K562 (cell line): ENCODE measurements around the gene IRF2BP2. TPM values are rescaled to one million over a fixed set of nuclear protein-coding genes. Genes with fewer than 3 reads are reported as not detected.
A peak's percentile ranks its signal among the peaks of the same experiment; 100 is the strongest.

Experiments
- ATAC-seq: fragments of 200-7000 bp; cut with Tn5 transposase; 3 replicates; pipeline ENCODE4 v1.9.1; 2020; ENCODE audit warnings: moderate library complexity
- BruUV-seq: library from RNA; stranded (reverse); fragments of 400-500 nt; replicated peaks from 2 replicates; lab custom pipeline; 2021; lab: Mats Ljungman, UMichigan
- CTCF ChIA-PET: fragments of 300-600 bp; formaldehyde crosslinking; extraction: SDS; loops from one replicate; lab custom pipeline; 2021; ENCODE audit warnings: low intra/inter-chr PET ratio; lab: Yijun Ruan, JAX
- POLR2A ChIA-PET: fragments of 300-600, 350-650 bp; sonication (Branson Sonifier 250); formaldehyde crosslinking; extraction: SDS; loops from one replicate; lab custom pipeline; 2021; ENCODE audit warnings: antibody characterized with exemption, inconsistent platforms; lab: Yijun Ruan, JAX
- DNase-seq, 4 experiments: peaks; one replicate each; pipeline versions ENCODE4 v3.0.0 to v3.0.0-alpha.2; 2011 to 2018; ENCODE audit warnings: low spot score in 3 of 4, mixed read lengths in 3 of 4; ENCODE audit errors: extremely low read depth in 1 of 4
- FAIRE-seq: peaks from 2 replicates; lab custom pipeline; 2011; peaks lifted over from hg19 to GRCh38; lab: Jason Lieb, UNC
- H2AFZ ChIP-seq: 2 replicates; pipeline ENCODE4 v1.6.0; 2011; ENCODE audit warnings: low read depth, low read length, control low read depth, inconsistent platforms
- H3K27ac ChIP-seq: fragments of 200-600 bp; 3 replicates; pipeline ENCODE4 v1.8.0; 2011; ENCODE audit warnings: low read depth, mild to moderate bottlenecking, control low read depth, inconsistent platforms, low read length, moderate library complexity, mixed read lengths; ENCODE audit errors: extremely low read depth
- H3K27me3 ChIP-seq, 2 experiments: fragments of 300-600 bp in 1 of 2; 2 replicates in 1 of 2; 3 replicates in 1 of 2; pipeline versions ENCODE4 v1.6.0 to v1.8.0; 2011; ENCODE audit warnings: inconsistent platforms in 2 of 2, low read length in 2 of 2, mild to moderate bottlenecking in 1 of 2, mixed read lengths in 1 of 2, moderate library complexity in 1 of 2; ENCODE audit not compliant: control insufficient read depth in 2 of 2, insufficient read depth in 2 of 2
- H3K36me3 ChIP-seq: fragments of 300-600 bp; 3 replicates; pipeline ENCODE4 v1.8.0; 2011; ENCODE audit warnings: mild to moderate bottlenecking, low read length, inconsistent platforms; ENCODE audit not compliant: control insufficient read depth, insufficient read depth
- H3K4me1 ChIP-seq, 2 experiments: fragments of 200-600 bp in 1 of 2; replicated peaks in 1 of 2; 2 replicates in 1 of 2; 3 replicates in 1 of 2; pipeline versions ENCODE4 v1.5.1 to v1.8.0; 2011; ENCODE audit warnings: inconsistent platforms in 2 of 2, low read length in 2 of 2, mild to moderate bottlenecking in 1 of 2, mixed read lengths in 1 of 2, moderate library complexity in 1 of 2; ENCODE audit not compliant: control insufficient read depth in 2 of 2, insufficient read depth in 2 of 2
- H3K4me2 ChIP-seq: 2 replicates; pipeline ENCODE4 v1.6.1; 2011; ENCODE audit warnings: low read length, control low read depth, inconsistent platforms, mixed read lengths; ENCODE audit not compliant: insufficient read depth
- H3K4me3 ChIP-seq: fragments of 200-600 bp; sonication (generic), shearing (Covaris generic); 2 replicates; pipeline ENCODE4 v1.5.1; 2016; ENCODE audit warnings: control low read depth, inconsistent platforms
- H3K79me2 ChIP-seq: fragments of 200-600 bp; 3 replicates; pipeline ENCODE4 v1.8.0; 2011; ENCODE audit warnings: low read length, inconsistent platforms; ENCODE audit not compliant: control insufficient read depth, insufficient read depth
- H3K9ac ChIP-seq, 2 experiments: 2 replicates each; pipeline versions ENCODE4 v1.6.0 to v1.6.1; 2011; ENCODE audit warnings: low read depth in 2 of 2, low read length in 2 of 2, control low read depth in 1 of 2, inconsistent platforms in 1 of 2, mild to moderate bottlenecking in 1 of 2, mixed read lengths in 1 of 2; ENCODE audit not compliant: insufficient read depth in 1 of 2
- H3K9me1 ChIP-seq: one replicate; pipeline ENCODE4 v1.6.0; 2011; ENCODE audit warnings: inconsistent platforms, mild to moderate bottlenecking, low read length, moderate library complexity; ENCODE audit not compliant: control insufficient read depth, insufficient read depth
- H3K9me3 ChIP-seq: replicated peaks from 2 replicates; pipeline ENCODE4 v1.5.1; 2011; ENCODE audit warnings: low read depth, low read length, inconsistent platforms; ENCODE audit not compliant: control insufficient read depth, insufficient read depth
- H4K20me1 ChIP-seq: replicated peaks from 2 replicates; pipeline ENCODE4 v1.6.1; 2011; ENCODE audit warnings: low read length, inconsistent platforms, mixed read lengths; ENCODE audit not compliant: control insufficient read depth, insufficient read depth
- CHCHD3 ChIP-seq: fragments of 250-450 bp; sonication (Bioruptor Pico); IDR thresholded peaks from 2 replicates; pipeline ENCODE4 v2.1.2; 2022; ENCODE audit warnings: mild to moderate bottlenecking
- CREB1 ChIP-seq, 2 experiments: sonication (generic) in 1 of 2; formaldehyde crosslinking in 1 of 2; IDR thresholded peaks; 2 replicates each; pipeline versions ENCODE4 v1.6.1 to v1.8.0; 2012 to 2022; ENCODE audit warnings: inconsistent platforms in 1 of 2, mild to moderate bottlenecking in 1 of 2, missing genetic modification reagents in 1 of 2, moderate library complexity in 1 of 2
- EGR1 ChIP-seq: fragments of 450-650 bp; conservative IDR thresholded peaks from 2 replicates; pipeline ENCODE4 v1.6.1; 2017; ENCODE audit warnings: mild to moderate bottlenecking
- EP400 ChIP-seq: fragments of 450-650 bp; IDR thresholded peaks from 2 replicates; pipeline ENCODE4 v1.6.1; 2017; ENCODE audit warnings: antibody characterized with exemption, mild to moderate bottlenecking, moderate library complexity
- GATA2 ChIP-seq: sonication (generic); formaldehyde crosslinking; IDR thresholded peaks from 2 replicates; pipeline ENCODE4 v1.4.0; 2020; ENCODE audit warnings: mild to moderate bottlenecking, missing genetic modification reagents
- HNRNPUL1 ChIP-seq: fragments of 200-400 bp; formaldehyde crosslinking; IDR thresholded peaks from 2 replicates; pipeline ENCODE4 v1.6.1; 2017; ENCODE audit warnings: low read length
- MAZ ChIP-seq, 2 experiments: fragments of 450-650 bp in 1 of 2; sonication (generic) in 1 of 2; formaldehyde crosslinking; IDR thresholded peaks in 1 of 2; conservative IDR thresholded peaks in 1 of 2; 2 replicates each; pipeline versions ENCODE4 v1.4.0 to v1.5.0; 2020; ENCODE audit warnings: mild to moderate bottlenecking in 1 of 2, missing genetic modification reagents in 1 of 2
- MBD2 ChIP-seq: sonication (generic); IDR thresholded peaks from 2 replicates; pipeline ENCODE4 v1.6.1; 2016; ENCODE audit warnings: low read depth, borderline replicate concordance
- MTA3 ChIP-seq: fragments of 450-650 bp; formaldehyde crosslinking; IDR thresholded peaks from 2 replicates; pipeline ENCODE4 v1.6.1; 2017; ENCODE audit warnings: mild to moderate bottlenecking, borderline replicate concordance
- PPARD ChIP-seq: fragments of 250-450 bp; sonication (Bioruptor Pico); IDR thresholded peaks from 2 replicates; pipeline ENCODE4 v1.8.0; 2022; ENCODE audit warnings: inconsistent platforms, mild to moderate bottlenecking, moderate library complexity
- RBM25 ChIP-seq: fragments of 200-400 bp; formaldehyde crosslinking; IDR thresholded peaks from 2 replicates; pipeline ENCODE4 v1.6.1; 2018; ENCODE audit warnings: low read length, low read depth, moderate library complexity; ENCODE audit not compliant: severe bottlenecking
- RCOR1 ChIP-seq, 2 experiments: IDR thresholded peaks; 2 replicates each; pipeline ENCODE4 v1.6.1; 2012; ENCODE audit warnings: low read depth in 2 of 2, low read length in 2 of 2, borderline replicate concordance in 1 of 2, improper control_type of control experiment in 1 of 2
- SMAD4 ChIP-seq: fragments of 250-450 bp; sonication (Bioruptor Pico); conservative IDR thresholded peaks from 2 replicates; pipeline ENCODE4 v1.8.0; 2021; ENCODE audit warnings: inconsistent platforms, mild to moderate bottlenecking, moderate library complexity
- STAT5A ChIP-seq: IDR thresholded peaks from 2 replicates; pipeline ENCODE4 v1.6.1; 2012; ENCODE audit warnings: low read length, inconsistent platforms, borderline replicate concordance
- TAF1 ChIP-seq: IDR thresholded peaks from 2 replicates; pipeline ENCODE4 v1.6.1; 2011; ENCODE audit warnings: mild to moderate bottlenecking, low read length, moderate library complexity; ENCODE audit not compliant: insufficient read depth, control insufficient read depth, severe bottlenecking; ENCODE audit errors: extremely low read depth
- TAF7 ChIP-seq: fragments of 450-650 bp; IDR thresholded peaks from 2 replicates; pipeline ENCODE4 v1.6.1; 2016; ENCODE audit warnings: missing genetic modification characterization, missing compliant biosample characterization
- TEAD4 ChIP-seq, 2 experiments: sonication (generic) in 1 of 2; formaldehyde crosslinking in 1 of 2; IDR thresholded peaks; 2 replicates each; pipeline versions ENCODE4 v1.6.1 to v1.8.0; 2012 to 2022; ENCODE audit warnings: borderline replicate concordance in 1 of 2, inconsistent platforms in 1 of 2, low read length in 1 of 2, mild to moderate bottlenecking in 1 of 2, missing genetic modification reagents in 1 of 2
- ZNF445 ChIP-seq: fragments of 250-450 bp; sonication (Bioruptor Pico); IDR thresholded peaks from 2 replicates; pipeline ENCODE4 v1.4.0; 2020; ENCODE audit warnings: low read depth, mild to moderate bottlenecking, moderate library complexity
- WGBS: fragments of 100-300 bp; shearing (Covaris generic); methylation state at CpG from one replicate; pipeline ENCODE4 v1.1.6; 2016; ENCODE audit warnings: low coverage, mixed read lengths; ENCODE audit not compliant: insufficient coverage; ENCODE audit errors: missing lambda C conversion rate; 5-methylcytosine and 5-hydroxymethylcytosine counted together
- in situ Hi-C: fragments of 300-500 bp; cut with MboI; formaldehyde crosslinking; loops from 4 replicates; pipeline ENCODE4 v1.15.0; 2018; ENCODE audit warnings: inconsistent platforms, mixed read lengths
- intact Hi-C: fragments of 100-400 bp; cut with micrococcal nuclease; formaldehyde crosslinking; loops from 2 replicates; pipeline ENCODE4 v1.14.2; 2022
- polyA plus RNA-seq, 8 experiments: library from polyadenylated mRNA; depleted of rRNA in 4 of 8; stranded (reverse) in 5 of 8; unstranded in 3 of 8; fragments of >200 nt; fragmentation: Nextera tagmentation in 2 of 8; fragmentation: Illumina TruSeq in 1 of 8; extraction: Ambion mirVana in 2 of 8; extraction: Trizol in 1 of 8; gene quantifications; 2 replicates each; pipeline versions ENCODE4 v1.2.1 to v1.2.3, GENCODE V29; 2011 to 2014; ENCODE audit warnings: inconsistent platforms in 1 of 8, missing spikeins in 1 of 8
- total RNA-seq, 7 experiments: library from RNA; depleted of rRNA in 6 of 7; stranded (reverse); fragments of >200 nt in 6 of 7; fragmentation: Illumina TruSeq in 2 of 7; extraction: Trizol in 2 of 7; gene quantifications; 2 replicates each; pipeline versions ENCODE4 v1.2.1 to v1.2.3, GENCODE V29; 2011 to 2021; ENCODE audit warnings: low replicate concordance in 1 of 7
- TF ChIP-seq, protein P1 (sequence below): fragments of 250-450 bp; sonication (Bioruptor Pico); IDR thresholded peaks from 2 replicates; pipeline ENCODE4 v1.8.0; 2021; ENCODE audit warnings: moderate library complexity, mild to moderate bottlenecking, inconsistent platforms

The IRF2BP2 gene
- total and polyA plus RNA-seq, 9 of the 15 experiments (the other 6 are each of a cell fraction or from before 2014, with no cell fraction given): 7.7 to 68.6 (median 22.1) TPM

DNA sequence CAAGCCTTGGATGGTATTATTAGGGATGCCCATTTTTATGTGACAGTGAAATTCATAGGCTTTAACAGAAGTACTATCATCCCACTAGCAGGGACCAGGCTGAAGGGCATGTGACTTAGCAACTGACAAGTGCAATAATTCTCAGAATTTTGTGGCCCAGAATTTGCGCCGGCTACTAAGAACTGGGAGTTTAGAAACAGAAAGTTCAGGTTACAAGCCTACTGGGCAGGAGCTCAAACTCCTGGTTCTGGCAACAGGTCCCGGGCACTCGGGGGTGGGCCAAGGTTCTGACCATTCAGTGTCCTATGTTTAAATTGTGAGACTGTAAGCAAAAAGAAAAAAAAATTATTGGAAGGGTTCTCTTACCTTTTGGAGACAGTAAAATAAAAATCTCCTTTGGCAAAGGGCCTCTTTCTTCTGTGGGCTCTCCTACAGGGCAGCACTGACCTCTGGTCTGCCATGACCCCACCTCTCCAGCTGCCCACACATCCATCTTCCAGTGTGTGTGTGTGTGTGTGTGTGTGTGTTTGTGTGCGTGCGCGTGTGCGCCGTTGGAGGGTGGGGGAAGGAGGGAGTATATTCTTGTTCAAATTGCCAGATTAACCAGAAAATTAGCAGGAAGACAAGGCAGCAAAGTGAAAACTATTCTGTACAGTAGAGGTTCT, 26.1 kb downstream of the IRF2BP2 start:
- Histone ChIP-seq H3K4me2 (peak overlapping the region; percentile 66), H3K36me3 (no peaks in the 10 kb centered on the region), H3K4me1 (peaks cover 8 to 28% of the 10 kb centered on the region in 2 experiments), H3K9ac (peak overlapping the region; percentile 47 to 62; a peak in 3 of 4 replicates), H3K4me3 (no peak overlapping the region), H3K9me1 (no peaks in the 10 kb centered on the region), H3K27ac (peak overlapping the region; percentile 64; the same call in 2 of the 3 replicates), H2AFZ (peak overlapping the region; percentile 85), H3K79me2 (no peaks in the 10 kb centered on the region), H3K9me3 (no peaks in the 10 kb centered on the region), H4K20me1 (no peaks in the 10 kb centered on the region), H3K27me3 (no peaks in the 10 kb centered on the region)
- ATAC-seq (peak; percentile 66), DNase-seq (peak; percentile 40 to 79 (median 47)), FAIRE-seq (peak; percentile 32)
- in situ Hi-C loops: no loop called here
- ChIA-PET POLR2A (interaction anchor here (0.7 to 1.3 kb wide), 5 partner anchors 7 to 140 kb away, joined by 3 to 6 read pairs (median 3); no protein-coding TSS in a partner anchor), CTCF (no interaction called here)
- 0% methylated on average over 4 of the region's 9 CpGs for WGBS
- BruUV-seq: no TSS peak
- intact Hi-C loops: loop anchor here (5.0 kb wide), 1 partner anchor 37 kb away; no protein-coding TSS in a partner anchor
- TF ChIP-seq MBD2: no peak
- TF ChIP-seq CHCHD3: no peak
- peak; percentile 21; the same call in 1 of the 2 replicates for TF ChIP-seq TEAD4 (IDR thresholded peaks at IDR 0.05; ENCODE audit: low read length)
- no peak for TF ChIP-seq TEAD4 (CRISPR knock-in tag; IDR thresholded peaks at IDR 0.05; ENCODE audit: borderline replicate concordance)
- peak in 1 of 2 experiments; percentile 25; a peak in 1 of 4 replicates for TF ChIP-seq RCOR1 (IDR thresholded peaks at IDR 0.05; ENCODE audit: borderline replicate concordance in 1 of 2, low read depth in 2 of 2, low read length in 2 of 2)
- TF ChIP-seq, protein P1, sequence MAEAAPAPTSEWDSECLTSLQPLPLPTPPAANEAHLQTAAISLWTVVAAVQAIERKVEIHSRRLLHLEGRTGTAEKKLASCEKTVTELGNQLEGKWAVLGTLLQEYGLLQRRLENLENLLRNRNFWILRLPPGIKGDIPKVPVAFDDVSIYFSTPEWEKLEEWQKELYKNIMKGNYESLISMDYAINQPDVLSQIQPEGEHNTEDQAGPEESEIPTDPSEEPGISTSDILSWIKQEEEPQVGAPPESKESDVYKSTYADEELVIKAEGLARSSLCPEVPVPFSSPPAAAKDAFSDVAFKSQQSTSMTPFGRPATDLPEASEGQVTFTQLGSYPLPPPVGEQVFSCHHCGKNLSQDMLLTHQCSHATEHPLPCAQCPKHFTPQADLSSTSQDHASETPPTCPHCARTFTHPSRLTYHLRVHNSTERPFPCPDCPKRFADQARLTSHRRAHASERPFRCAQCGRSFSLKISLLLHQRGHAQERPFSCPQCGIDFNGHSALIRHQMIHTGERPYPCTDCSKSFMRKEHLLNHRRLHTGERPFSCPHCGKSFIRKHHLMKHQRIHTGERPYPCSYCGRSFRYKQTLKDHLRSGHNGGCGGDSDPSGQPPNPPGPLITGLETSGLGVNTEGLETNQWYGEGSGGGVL (CRISPR knock-in tag): no peak
- TF ChIP-seq MAZ (CRISPR knock-in tag; conservative IDR thresholded peaks at IDR 0.05 in 1 of 2, IDR thresholded peaks at IDR 0.05 in 1 of 2): peak in 1 of 2 experiments; percentile 44; a peak in 3 of 4 replicates
- no peak for TF ChIP-seq RBM25
- no peak for TF ChIP-seq TAF1
- TF ChIP-seq GATA2: no peak
- 0 out of 2 replicates have a peak, but pooled peaks have one; percentile 27 for TF ChIP-seq EP400
- peak; percentile 46 for TF ChIP-seq EGR1
- no peak for TF ChIP-seq CREB1 (IDR thresholded peaks at IDR 0.05)
- no peak for TF ChIP-seq CREB1 (CRISPR knock-in tag; IDR thresholded peaks at IDR 0.05)
- peak; percentile 26; the same call in 1 of the 2 replicates for TF ChIP-seq STAT5A
- no peak for TF ChIP-seq PPARD
- TF ChIP-seq ZNF445 (CRISPR knock-in tag): no peak
- TF ChIP-seq TAF7 (tag): no peak
- TF ChIP-seq SMAD4 (CRISPR knock-in tag): peak; percentile 77
- no peak for TF ChIP-seq HNRNPUL1
- TF ChIP-seq MTA3: peak; percentile 64
